Panc1 (cell line): ENCODE measurements around the gene UGT1A4. TPM values are rescaled to one million over a fixed set of nuclear protein-coding genes. Genes with fewer than 3 reads are reported as not detected.

Source experiments
- ATAC-seq: fragments of 200-7000 bp; cut with Tn5 transposase; 2 replicates; pipeline ENCODE4 v1.9.1; 2020; ENCODE audit warnings: mild to moderate bottlenecking, moderate library complexity
- BruUV-seq: library from RNA; stranded (reverse); fragments of 400-500 nt; replicated peaks from 2 replicates; lab custom pipeline; 2021; lab: Mats Ljungman, UMichigan
- CTCF ChIA-PET: fragments of 300-600 bp; sonication (Branson Sonifier 250); formaldehyde crosslinking; loops from one replicate; lab custom pipeline; 2022; ENCODE audit warnings: antibody characterized with exemption; lab: Charles Lee
- POLR2A ChIA-PET: fragments of 300-600 bp; sonication (Branson Sonifier 250); formaldehyde crosslinking; loops from one replicate; lab custom pipeline; 2022; ENCODE audit warnings: antibody characterized with exemption; lab: Charles Lee
- DNase-seq: peaks from one replicate; pipeline ENCODE4 v3.0.0-alpha.2; 2010; ENCODE audit warnings: low read depth, low spot score
- H3K27ac ChIP-seq: 2 replicates; pipeline ENCODE4 v1.5.1; 2011; ENCODE audit warnings: mild to moderate bottlenecking, low read length, inconsistent platforms
- H3K27me3 ChIP-seq: fragments of 200-500 bp; sonication (Bioruptor generic); 2 replicates; pipeline ENCODE4 v1.6.0; 2014; ENCODE audit warnings: low read length, inconsistent platforms; ENCODE audit not compliant: control insufficient read depth, insufficient read depth
- H3K36me3 ChIP-seq: fragments of 200-500 bp; sonication (Bioruptor generic); 2 replicates; pipeline ENCODE4 v1.5.1; 2014; ENCODE audit warnings: inconsistent platforms, mild to moderate bottlenecking, low read length, moderate library complexity; ENCODE audit not compliant: control insufficient read depth, insufficient read depth
- H3K4me1 ChIP-seq: 2 replicates; pipeline ENCODE4 v1.5.1; 2011; ENCODE audit warnings: inconsistent platforms, mild to moderate bottlenecking, low read length, moderate library complexity; ENCODE audit not compliant: control insufficient read depth, insufficient read depth
- H3K4me3 ChIP-seq, 2 experiments: 2 replicates each; pipeline ENCODE4 v1.5.1; 2011 to 2012; ENCODE audit warnings: low read depth in 2 of 2, low read length in 2 of 2, mild to moderate bottlenecking in 2 of 2, inconsistent platforms in 1 of 2, moderate library complexity in 1 of 2
- H3K9me3 ChIP-seq: fragments of 200-500 bp; sonication (Bioruptor generic); 2 replicates; pipeline ENCODE4 v1.5.1; 2014; ENCODE audit warnings: low read depth, mild to moderate bottlenecking, inconsistent platforms, low read length, moderate library complexity; ENCODE audit not compliant: control insufficient read depth, insufficient read depth
- POLR2AphosphoS5 ChIP-seq: IDR thresholded peaks from 2 replicates; pipeline ENCODE4 v1.6.1; 2012; ENCODE audit warnings: mild to moderate bottlenecking, low read depth, low read length, moderate library complexity
- SIN3A ChIP-seq: IDR thresholded peaks from 2 replicates; pipeline ENCODE4 v1.6.1; 2012; ENCODE audit warnings: low read depth, mild to moderate bottlenecking, low read length, moderate library complexity, borderline replicate concordance; ENCODE audit not compliant: insufficient read depth
- TCF7L2 ChIP-seq: IDR thresholded peaks from 2 replicates; pipeline ENCODE4 v1.6.1; 2011; ENCODE audit warnings: mild to moderate bottlenecking, low read depth, low read length, inconsistent platforms
- in situ Hi-C: cut with HindIII; loops from 2 replicates; pipeline ENCODE4 v1.10.0; 2016; ENCODE audit warnings: low sequenced_read_pairs, low pct_unique_long_range_greater_than_20kb
- intact Hi-C: fragments of 100-400 bp; cut with micrococcal nuclease; formaldehyde crosslinking; loops from one replicate; pipeline ENCODE4 v1.10.0; 2022; ENCODE audit not compliant: unreplicated experiment
- total RNA-seq: library from RNA; stranded (reverse); gene quantifications from one replicate; pipeline ENCODE4 v1.2.1, GENCODE V29; 2021; ENCODE audit not compliant: unreplicated experiment
- TF ChIP-seq, protein P1 (sequence below): fragments of 450-650 bp; IDR thresholded peaks from 2 replicates; pipeline ENCODE4 v1.5.1; 2017; ENCODE audit warnings: mild to moderate bottlenecking
- TF ChIP-seq, protein P2 (sequence below), 2 experiments: IDR thresholded peaks; 2 replicates each; pipeline ENCODE4 v1.6.1; 2011 to 2012; ENCODE audit warnings: low read depth in 2 of 2, control low read depth in 1 of 2, low read length in 1 of 2, mild to moderate bottlenecking in 1 of 2, moderate library complexity in 1 of 2; ENCODE audit not compliant: insufficient read depth in 1 of 2

UGT1A4 gene
- total RNA-seq, 1 experiment from 2014 or later, result not detected

DNA sequence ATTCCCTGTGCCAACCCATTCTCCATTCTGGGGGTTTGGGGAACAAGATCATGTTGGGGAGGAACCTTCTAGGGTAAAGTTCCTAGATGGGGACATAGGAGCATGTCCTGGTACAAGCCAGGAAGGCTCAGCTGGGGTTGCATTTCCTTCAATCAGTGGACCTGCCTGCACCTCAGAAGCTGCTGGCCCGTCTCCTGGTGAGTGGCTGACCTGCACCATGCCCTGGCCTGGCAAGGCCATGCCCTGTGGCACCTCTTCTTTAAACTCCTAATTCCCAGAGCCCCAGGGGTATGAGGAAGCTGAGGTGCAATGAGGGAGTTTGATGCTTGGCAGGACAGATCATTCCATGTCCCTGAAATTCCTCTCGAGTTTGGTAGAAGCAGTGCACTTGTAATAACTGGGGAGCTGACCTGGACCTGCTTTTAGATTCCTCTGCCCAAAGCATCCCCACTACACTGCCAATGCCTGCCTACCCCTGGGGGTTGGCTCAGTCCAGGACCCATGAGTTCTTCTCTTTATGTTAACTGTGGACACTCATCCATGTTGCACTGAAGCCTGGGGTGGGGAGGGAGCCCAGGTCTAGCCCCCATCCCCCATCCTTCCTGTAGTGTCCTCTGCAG is 84.9 kb downstream of the UGT1A4 start:
- BruUV-seq, result no TSS peak
- intact Hi-C loops, result no loop called here
- POLR2A ChIA-PET, result no interaction called here
- H3K27me3 ChIP-seq, result no peaks in the 10 kb centered on the region; the same call in 1 of the 2 replicates
- TF ChIP-seq POLR2AphosphoS5, result no peak
- TF ChIP-seq, protein P1, sequence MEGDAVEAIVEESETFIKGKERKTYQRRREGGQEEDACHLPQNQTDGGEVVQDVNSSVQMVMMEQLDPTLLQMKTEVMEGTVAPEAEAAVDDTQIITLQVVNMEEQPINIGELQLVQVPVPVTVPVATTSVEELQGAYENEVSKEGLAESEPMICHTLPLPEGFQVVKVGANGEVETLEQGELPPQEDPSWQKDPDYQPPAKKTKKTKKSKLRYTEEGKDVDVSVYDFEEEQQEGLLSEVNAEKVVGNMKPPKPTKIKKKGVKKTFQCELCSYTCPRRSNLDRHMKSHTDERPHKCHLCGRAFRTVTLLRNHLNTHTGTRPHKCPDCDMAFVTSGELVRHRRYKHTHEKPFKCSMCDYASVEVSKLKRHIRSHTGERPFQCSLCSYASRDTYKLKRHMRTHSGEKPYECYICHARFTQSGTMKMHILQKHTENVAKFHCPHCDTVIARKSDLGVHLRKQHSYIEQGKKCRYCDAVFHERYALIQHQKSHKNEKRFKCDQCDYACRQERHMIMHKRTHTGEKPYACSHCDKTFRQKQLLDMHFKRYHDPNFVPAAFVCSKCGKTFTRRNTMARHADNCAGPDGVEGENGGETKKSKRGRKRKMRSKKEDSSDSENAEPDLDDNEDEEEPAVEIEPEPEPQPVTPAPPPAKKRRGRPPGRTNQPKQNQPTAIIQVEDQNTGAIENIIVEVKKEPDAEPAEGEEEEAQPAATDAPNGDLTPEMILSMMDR, result no peak
- no peak for TF ChIP-seq SIN3A
- TF ChIP-seq, protein P2, sequence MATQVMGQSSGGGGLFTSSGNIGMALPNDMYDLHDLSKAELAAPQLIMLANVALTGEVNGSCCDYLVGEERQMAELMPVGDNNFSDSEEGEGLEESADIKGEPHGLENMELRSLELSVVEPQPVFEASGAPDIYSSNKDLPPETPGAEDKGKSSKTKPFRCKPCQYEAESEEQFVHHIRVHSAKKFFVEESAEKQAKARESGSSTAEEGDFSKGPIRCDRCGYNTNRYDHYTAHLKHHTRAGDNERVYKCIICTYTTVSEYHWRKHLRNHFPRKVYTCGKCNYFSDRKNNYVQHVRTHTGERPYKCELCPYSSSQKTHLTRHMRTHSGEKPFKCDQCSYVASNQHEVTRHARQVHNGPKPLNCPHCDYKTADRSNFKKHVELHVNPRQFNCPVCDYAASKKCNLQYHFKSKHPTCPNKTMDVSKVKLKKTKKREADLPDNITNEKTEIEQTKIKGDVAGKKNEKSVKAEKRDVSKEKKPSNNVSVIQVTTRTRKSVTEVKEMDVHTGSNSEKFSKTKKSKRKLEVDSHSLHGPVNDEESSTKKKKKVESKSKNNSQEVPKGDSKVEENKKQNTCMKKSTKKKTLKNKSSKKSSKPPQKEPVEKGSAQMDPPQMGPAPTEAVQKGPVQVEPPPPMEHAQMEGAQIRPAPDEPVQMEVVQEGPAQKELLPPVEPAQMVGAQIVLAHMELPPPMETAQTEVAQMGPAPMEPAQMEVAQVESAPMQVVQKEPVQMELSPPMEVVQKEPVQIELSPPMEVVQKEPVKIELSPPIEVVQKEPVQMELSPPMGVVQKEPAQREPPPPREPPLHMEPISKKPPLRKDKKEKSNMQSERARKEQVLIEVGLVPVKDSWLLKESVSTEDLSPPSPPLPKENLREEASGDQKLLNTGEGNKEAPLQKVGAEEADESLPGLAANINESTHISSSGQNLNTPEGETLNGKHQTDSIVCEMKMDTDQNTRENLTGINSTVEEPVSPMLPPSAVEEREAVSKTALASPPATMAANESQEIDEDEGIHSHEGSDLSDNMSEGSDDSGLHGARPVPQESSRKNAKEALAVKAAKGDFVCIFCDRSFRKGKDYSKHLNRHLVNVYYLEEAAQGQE (IDR thresholded peaks at IDR 0.05; ENCODE audit: insufficient read depth in 1 of 2, low read depth in 2 of 2, low read length in 1 of 2), result no peak
- no peak for TF ChIP-seq TCF7L2
- no peak for ATAC-seq
- no peaks in the 10 kb centered on the region for H3K9me3 ChIP-seq
- H3K4me3 ChIP-seq, result no peak overlapping the region
- DNase-seq, result no peak
- CTCF ChIA-PET, result no interaction called here
- in situ Hi-C loops, result no loop called here
- H3K27ac ChIP-seq, result no peak overlapping the region
- no peaks in the 10 kb centered on the region for H3K36me3 ChIP-seq
- H3K4me1 ChIP-seq, result no peaks in the 10 kb centered on the region

DNA sequence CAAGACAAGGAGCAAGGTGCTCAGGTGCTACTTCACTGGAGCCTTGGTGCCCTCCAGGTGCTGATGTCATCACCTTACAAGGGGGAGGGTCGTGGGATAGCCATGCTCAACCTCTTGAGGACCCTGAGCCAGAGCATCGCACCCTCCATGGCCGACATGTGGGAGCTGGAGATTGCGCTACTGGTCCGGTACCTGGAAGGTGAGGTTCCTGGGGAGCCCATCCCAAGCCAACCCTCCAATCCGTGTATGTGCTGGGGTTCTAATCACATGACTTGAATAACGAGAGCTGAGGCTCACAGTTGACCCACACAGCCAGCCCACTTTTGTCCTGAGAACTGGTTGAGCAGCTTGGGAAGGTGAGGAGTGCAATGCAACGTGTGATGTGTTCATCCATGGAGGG is 85.5 kb downstream of the UGT1A4 start:
- no TSS peak for BruUV-seq
- in situ Hi-C loops, result no loop called here
- no peaks in the 10 kb centered on the region; the same call in 1 of the 2 replicates for H3K27me3 ChIP-seq
- no peak for TF ChIP-seq TCF7L2
- TF ChIP-seq POLR2AphosphoS5, result no peak
- TF ChIP-seq, protein P2 (IDR thresholded peaks at IDR 0.05; ENCODE audit: insufficient read depth in 1 of 2, low read depth in 2 of 2, low read length in 1 of 2), result no peak
- TF ChIP-seq, protein P1, result no peak
- no peak for TF ChIP-seq SIN3A
- H3K4me3 ChIP-seq, result no peak overlapping the region
- H3K4me1 ChIP-seq, result no peaks in the 10 kb centered on the region
- ATAC-seq (no peak), DNase-seq (no peak)
- intact Hi-C loops, result no loop called here
- ChIA-PET CTCF (no interaction called here), POLR2A (no interaction called here)
- H3K9me3 ChIP-seq, result no peaks in the 10 kb centered on the region
- no peak overlapping the region for H3K27ac ChIP-seq
- no peaks in the 10 kb centered on the region for H3K36me3 ChIP-seq
